Measurements from ENCODE around the gene PCDH12. TPM values are rescaled to one million over a fixed set of nuclear protein-coding genes. Genes with fewer than 3 reads are reported as not detected.

PCDH12 gene
- total RNA-seq, 1 donor, result under 0.01 TPM

DNA sequence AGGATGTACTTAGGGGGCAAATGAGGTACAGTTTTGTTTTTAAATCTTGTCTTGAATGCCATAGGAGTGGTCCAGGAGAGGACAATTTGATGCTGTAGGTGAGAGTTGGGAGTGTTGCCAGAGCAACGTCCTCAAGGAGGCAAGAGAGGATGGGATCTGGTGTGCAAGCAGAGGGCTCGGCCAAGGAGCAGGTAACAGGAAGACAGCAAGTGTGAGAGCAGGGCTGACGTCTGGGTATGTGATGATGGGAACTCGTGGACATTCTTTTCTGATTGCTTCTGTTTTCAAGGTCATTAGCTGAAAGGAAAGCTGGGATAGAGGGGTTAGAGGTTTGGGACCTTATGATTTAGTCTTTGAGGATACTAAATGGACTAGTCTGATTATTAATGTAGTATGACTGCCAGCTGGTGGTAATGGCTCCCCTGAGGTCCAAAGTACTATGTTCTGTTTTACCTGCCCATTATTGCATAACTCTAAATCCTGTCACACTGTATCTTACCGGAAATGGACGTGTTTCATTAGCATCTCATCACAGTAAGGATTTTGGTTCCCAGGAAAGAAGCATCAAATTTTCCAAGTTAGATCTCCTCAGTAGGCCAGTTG is 39.5 kb upstream of the PCDH12 start:
- TF ChIP-seq, protein P1, sequence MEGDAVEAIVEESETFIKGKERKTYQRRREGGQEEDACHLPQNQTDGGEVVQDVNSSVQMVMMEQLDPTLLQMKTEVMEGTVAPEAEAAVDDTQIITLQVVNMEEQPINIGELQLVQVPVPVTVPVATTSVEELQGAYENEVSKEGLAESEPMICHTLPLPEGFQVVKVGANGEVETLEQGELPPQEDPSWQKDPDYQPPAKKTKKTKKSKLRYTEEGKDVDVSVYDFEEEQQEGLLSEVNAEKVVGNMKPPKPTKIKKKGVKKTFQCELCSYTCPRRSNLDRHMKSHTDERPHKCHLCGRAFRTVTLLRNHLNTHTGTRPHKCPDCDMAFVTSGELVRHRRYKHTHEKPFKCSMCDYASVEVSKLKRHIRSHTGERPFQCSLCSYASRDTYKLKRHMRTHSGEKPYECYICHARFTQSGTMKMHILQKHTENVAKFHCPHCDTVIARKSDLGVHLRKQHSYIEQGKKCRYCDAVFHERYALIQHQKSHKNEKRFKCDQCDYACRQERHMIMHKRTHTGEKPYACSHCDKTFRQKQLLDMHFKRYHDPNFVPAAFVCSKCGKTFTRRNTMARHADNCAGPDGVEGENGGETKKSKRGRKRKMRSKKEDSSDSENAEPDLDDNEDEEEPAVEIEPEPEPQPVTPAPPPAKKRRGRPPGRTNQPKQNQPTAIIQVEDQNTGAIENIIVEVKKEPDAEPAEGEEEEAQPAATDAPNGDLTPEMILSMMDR (IDR thresholded peaks at IDR 0.05; ENCODE audit: insufficient read depth, low read length), result no peak
- no peak for DNase-seq (ENCODE audit: low read depth)
- H3K4me3 ChIP-seq (ENCODE audit: low read depth, low read length), result no peak overlapping the region

DNA sequence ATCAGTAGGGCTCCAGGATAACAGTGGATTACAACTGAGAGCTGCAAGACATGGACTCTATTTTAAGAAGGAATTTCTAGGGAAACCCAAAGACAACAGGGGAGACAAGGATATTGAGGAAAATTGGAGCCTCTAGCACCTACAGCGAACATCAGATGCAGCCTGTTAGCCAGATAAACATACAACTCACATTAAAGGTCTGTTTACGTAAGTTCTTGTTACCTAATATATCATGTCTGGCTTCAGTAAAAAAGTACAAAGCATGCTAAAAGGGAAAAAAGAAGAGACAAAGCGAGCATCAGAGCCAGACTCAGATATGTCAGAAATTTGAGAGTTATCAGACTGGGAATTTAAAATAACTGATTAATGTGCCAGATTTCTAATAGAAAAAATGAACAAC is 37.7 kb upstream of the PCDH12 start:
- DNase-seq (ENCODE audit: low read depth), result no peak
- TF ChIP-seq, protein P1 (IDR thresholded peaks at IDR 0.05; ENCODE audit: insufficient read depth, low read length), result no peak
- H3K4me3 ChIP-seq (ENCODE audit: low read depth, low read length), result no peak overlapping the region

DNA sequence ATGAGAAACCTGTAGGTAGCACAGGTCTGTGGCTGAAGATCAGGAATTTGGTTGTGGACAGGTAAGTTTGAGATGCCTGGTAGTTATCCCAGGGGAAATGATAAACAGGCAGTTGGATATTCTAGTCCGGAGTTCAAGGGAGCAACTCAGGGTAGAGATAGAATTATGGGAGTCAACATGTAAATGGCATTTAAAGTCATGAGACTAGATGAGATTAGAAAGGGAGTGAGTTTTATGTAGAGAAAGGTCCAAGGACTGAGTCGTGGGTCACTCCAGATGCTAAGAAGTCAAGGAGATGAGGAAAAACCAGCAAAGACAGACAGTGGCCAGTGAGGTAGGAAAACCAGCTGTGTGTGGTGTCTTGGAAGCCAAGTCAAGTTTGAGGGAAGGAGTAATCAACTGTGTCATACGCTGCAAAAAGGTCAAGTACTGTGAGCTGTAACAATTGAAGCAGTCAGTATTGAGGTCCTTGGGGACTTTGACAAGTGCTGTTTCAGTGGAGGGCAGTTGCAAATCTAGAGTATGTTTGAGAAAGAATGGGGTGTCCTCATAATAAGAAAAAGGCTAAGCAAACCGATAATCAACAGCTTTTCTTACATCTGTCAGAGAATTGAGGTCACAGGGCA is 36.6 kb upstream of the PCDH12 start:
- no peak for DNase-seq (ENCODE audit: low read depth)
- H3K4me3 ChIP-seq (ENCODE audit: low read depth, low read length), result no peak overlapping the region
- TF ChIP-seq, protein P1 (IDR thresholded peaks at IDR 0.05; ENCODE audit: insufficient read depth, low read length), result no peak

DNA sequence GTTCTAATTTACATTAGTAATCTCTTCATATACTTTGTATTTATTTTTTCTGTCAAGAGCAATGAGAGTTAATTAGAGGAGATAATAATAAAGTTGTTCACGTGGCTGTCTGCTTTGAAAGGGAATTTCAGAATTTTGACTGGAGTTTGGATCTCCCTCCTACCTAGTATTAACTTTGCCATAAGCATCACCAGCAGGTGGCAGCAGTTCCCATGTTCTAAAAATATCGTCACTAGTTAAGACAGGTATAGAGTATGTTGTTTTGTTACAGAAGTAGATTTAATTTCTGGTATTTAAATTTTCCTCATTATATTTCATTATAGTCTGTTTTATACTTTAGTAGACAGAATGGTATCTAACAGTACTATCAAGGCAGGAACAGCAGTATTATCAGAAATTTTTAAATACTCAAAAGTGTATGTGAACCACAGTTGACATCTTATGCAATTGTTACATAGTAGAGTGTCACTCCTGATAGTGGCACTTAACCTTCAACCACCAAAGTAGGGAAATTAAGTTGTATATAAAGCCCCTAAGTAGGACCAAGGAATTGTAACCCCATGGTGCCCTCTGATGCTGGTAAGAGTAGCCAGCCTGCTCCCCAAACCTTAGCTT is 34.5 kb upstream of the PCDH12 start:
- DNase-seq (ENCODE audit: low read depth), result peak; percentile 76
- TF ChIP-seq, protein P1 (IDR thresholded peaks at IDR 0.05; ENCODE audit: insufficient read depth, low read length), result peak; percentile 75
- H3K4me3 ChIP-seq (ENCODE audit: low read depth, low read length), result no peak overlapping the region

DNA sequence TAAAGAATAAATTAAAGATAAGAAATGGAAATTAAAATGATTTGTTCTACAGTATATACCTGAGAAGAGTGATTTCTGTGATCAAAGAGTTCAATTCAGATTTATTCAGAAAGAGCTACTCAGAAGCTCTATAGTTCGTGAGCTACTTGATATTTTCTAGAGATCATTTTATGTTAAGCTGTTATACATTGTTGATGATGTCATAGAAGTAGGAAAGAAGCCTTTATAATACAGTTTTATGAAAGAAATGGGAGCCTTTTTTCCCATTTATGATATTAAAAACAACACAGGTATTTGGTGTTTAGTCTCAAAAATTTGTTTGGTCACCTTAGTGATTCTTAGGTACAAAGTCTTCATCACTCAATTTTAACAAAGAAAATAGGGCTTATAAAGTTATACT is 31.7 kb upstream of the PCDH12 start:
- no peak overlapping the region for H3K4me3 ChIP-seq (ENCODE audit: low read depth, low read length)
- TF ChIP-seq, protein P1 (IDR thresholded peaks at IDR 0.05; ENCODE audit: insufficient read depth, low read length), result no peak
- no peak for DNase-seq (ENCODE audit: low read depth)

DNA sequence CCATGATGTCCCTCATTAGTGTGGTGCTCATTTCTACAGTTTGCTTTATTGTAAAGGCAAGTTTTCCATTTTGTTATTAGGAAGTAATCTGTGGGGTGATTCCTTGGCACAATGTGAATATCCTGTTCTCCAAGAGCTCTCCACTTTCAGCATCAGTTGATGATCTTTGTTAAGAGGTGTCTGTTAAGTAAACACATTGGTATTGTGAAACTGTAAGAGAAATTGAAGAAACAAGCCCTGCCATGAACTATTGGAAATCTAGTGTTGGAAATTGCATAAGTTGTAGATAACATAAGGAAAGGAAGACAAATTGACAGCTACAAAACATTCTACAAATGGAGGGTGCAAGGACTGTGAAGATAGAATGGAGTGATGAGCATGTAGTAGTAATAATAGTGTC is 28.1 kb upstream of the PCDH12 start:
- no peak for DNase-seq (ENCODE audit: low read depth)
- TF ChIP-seq, protein P1 (IDR thresholded peaks at IDR 0.05; ENCODE audit: insufficient read depth, low read length), result no peak
- no peak overlapping the region for H3K4me3 ChIP-seq (ENCODE audit: low read depth, low read length)
